Upper lobe of left lung (tissue), 6 donors: ENCODE data around the gene RBM20. TPM values are rescaled to one million over a fixed set of nuclear protein-coding genes. Genes with fewer than 3 reads are reported as not detected.

ENCODE experiments used
- ATAC-seq, 2 donors: fragments of 200-7000 bp; cut with Tn5 transposase; one replicate each; pipeline ENCODE4 v1.9.1; 2022; ENCODE audit warnings: mild to moderate bottlenecking in 2 of 2, moderate library complexity in 2 of 2; ENCODE audit not compliant: low FRiP score in 2 of 2
- DNase-seq, 2 donors: peaks; one replicate each; pipeline ENCODE4 v3.0.0-alpha.2; 2019 to 2020
- H3K27ac ChIP-seq, 4 donors: fragments of 200-600 bp; sonication (generic); one replicate each; pipeline ENCODE4 v1.5.1; 2016 to 2019
- H3K27me3 ChIP-seq, 4 donors: fragments of 200-600 bp; sonication (generic); one replicate each; pipeline ENCODE4 v1.5.1; 2017 to 2019
- H3K36me3 ChIP-seq, 4 donors: fragments of 200-600 bp; sonication (generic); one replicate each; pipeline ENCODE4 v1.5.1; 2016 to 2019
- H3K4me1 ChIP-seq, 4 donors: fragments of 200-600 bp; sonication (generic); one replicate each; pipeline ENCODE4 v1.5.1; 2018 to 2019
- H3K4me3 ChIP-seq, 4 donors: fragments of 200-600 bp; sonication (generic); one replicate each; pipeline ENCODE4 v1.5.1; 2017 to 2019; ENCODE audit warnings: mild to moderate bottlenecking in 2 of 4, moderate library complexity in 1 of 4
- H3K9me3 ChIP-seq, 4 donors: fragments of 200-600 bp; sonication (generic); one replicate each; pipeline ENCODE4 v1.5.1; 2018 to 2019
- EP300 ChIP-seq, 4 donors: sonication (generic); formaldehyde crosslinking; IDR thresholded peaks; one replicate each; pipeline ENCODE4 v1.5.1; 2017; ENCODE audit warnings: antibody characterized with exemption in 4 of 4, control low read depth in 2 of 4
- POLR2A ChIP-seq, 4 donors: fragments of 450-650 bp; IDR thresholded peaks; one replicate each; pipeline ENCODE4 v1.5.1; 2016 to 2017; ENCODE audit warnings: antibody characterized with exemption in 4 of 4, mild to moderate bottlenecking in 2 of 4
- POLR2AphosphoS5 ChIP-seq, 2 donors: sonication (generic); formaldehyde crosslinking; IDR thresholded peaks; one replicate each; pipeline ENCODE4 v1.5.1; 2017; ENCODE audit warnings: antibody characterized with exemption in 2 of 2
- WGBS, 2 donors: methylation state at CpG; one replicate each; pipeline ENCODE4 v1.1.5; 2017 to 2018; 5-methylcytosine and 5-hydroxymethylcytosine counted together
- total RNA-seq, 6 donors: library from RNA; depleted of rRNA in 4 of 6; stranded (reverse); fragments of >200 nt in 4 of 6; gene quantifications; one replicate each; pipeline versions ENCODE4 v1.1.0 to v1.2.1, GENCODE V29; 2016 to 2021
- TF ChIP-seq, protein P1 (sequence below), 6 experiments: fragments of 450-650 bp in 4 of 6; fragments of 200-600 bp in 2 of 6; sonication (generic) in 2 of 6; IDR thresholded peaks; one replicate each; pipeline ENCODE4 v1.5.1; 2016 to 2019; ENCODE audit warnings: antibody characterized with exemption in 6 of 6
- donor health status: DM: no; HTN: no; CAD: no; lungs with moderate emphysema.
- donor health status: DM: no; HTN: yes; CAD: no; lungs with severe emphysema.

The RBM20 gene
- total RNA-seq, 6 donors from 2014 or later = 0.11 to 7.5 (median 1.5) TPM

DNA sequence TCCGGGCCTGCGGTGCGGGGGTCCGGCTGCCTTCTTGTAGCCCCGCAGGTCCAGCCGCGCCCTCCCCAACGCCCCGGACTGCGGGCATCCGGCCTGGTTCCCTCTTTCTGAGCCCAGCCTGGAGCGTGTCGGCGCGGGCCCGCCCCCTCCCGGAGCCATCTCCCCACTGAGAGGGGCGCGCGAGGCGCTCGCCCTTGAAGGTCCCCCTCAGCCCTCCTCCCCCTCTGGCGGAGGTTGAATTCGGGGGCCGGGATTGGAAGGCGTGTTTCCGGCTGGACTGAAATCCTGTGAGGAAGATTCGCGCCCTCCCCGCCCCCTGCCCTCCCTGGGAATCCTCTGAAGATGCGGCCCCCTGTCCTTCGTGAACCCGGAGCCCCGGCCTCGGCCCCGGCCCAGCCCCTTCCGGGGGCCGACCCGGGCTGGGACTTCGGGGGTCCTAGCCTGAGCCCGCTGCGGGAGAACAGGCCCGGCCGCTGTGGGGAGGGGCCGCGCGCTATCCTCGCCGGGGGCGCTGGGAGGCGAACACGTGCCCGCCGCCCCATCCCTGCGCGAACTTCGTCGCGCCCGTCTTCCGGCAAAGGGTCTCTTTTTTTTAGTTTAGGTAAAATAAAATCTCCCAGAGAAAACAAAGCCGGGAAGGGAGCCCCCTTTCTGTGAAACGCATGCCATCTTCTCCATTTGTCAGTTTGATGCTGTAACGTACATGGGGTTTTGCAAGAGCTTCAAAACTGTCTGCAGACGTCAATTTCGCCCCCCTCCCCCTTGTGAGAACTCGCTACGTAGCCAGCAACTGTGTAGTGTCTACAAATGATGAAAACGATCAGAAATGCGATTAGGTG is 228.2 kb downstream of the RBM20 start:
- ATAC-seq (peak; percentile 84 to 90), DNase-seq (peak; percentile 73 to 95)
- H3K4me3 ChIP-seq = peak overlapping the region; percentile 66 to 94 (median 86)
- no peaks in the 10 kb centered on the region for H3K9me3 ChIP-seq
- H3K4me1 ChIP-seq = peaks cover 11 to 30% (median 16%) of the 10 kb centered on the region in 4 donors
- peaks cover 0 to 9% (median 0%) of the 10 kb centered on the region in 4 donors for H3K36me3 ChIP-seq
- H3K27ac ChIP-seq = peak overlapping the region; percentile 92 to 100 (median 98)
- WGBS, 2 donors = 0 to 1% methylated on average over 26 to 53 of the region's 70 CpGs
- TF ChIP-seq POLR2AphosphoS5 (IDR thresholded peaks at IDR 0.05) (peak in 1 of 2 donors; percentile 35), POLR2A (IDR thresholded peaks at IDR 0.05) (peak in 2 of 4 donors; percentile 13 to 56), EP300 (IDR thresholded peaks at IDR 0.05) (no peak)
- TF ChIP-seq, protein P1, sequence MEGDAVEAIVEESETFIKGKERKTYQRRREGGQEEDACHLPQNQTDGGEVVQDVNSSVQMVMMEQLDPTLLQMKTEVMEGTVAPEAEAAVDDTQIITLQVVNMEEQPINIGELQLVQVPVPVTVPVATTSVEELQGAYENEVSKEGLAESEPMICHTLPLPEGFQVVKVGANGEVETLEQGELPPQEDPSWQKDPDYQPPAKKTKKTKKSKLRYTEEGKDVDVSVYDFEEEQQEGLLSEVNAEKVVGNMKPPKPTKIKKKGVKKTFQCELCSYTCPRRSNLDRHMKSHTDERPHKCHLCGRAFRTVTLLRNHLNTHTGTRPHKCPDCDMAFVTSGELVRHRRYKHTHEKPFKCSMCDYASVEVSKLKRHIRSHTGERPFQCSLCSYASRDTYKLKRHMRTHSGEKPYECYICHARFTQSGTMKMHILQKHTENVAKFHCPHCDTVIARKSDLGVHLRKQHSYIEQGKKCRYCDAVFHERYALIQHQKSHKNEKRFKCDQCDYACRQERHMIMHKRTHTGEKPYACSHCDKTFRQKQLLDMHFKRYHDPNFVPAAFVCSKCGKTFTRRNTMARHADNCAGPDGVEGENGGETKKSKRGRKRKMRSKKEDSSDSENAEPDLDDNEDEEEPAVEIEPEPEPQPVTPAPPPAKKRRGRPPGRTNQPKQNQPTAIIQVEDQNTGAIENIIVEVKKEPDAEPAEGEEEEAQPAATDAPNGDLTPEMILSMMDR (IDR thresholded peaks at IDR 0.05) = no peak
- H3K27me3 ChIP-seq = no peaks in the 10 kb centered on the region

DNA sequence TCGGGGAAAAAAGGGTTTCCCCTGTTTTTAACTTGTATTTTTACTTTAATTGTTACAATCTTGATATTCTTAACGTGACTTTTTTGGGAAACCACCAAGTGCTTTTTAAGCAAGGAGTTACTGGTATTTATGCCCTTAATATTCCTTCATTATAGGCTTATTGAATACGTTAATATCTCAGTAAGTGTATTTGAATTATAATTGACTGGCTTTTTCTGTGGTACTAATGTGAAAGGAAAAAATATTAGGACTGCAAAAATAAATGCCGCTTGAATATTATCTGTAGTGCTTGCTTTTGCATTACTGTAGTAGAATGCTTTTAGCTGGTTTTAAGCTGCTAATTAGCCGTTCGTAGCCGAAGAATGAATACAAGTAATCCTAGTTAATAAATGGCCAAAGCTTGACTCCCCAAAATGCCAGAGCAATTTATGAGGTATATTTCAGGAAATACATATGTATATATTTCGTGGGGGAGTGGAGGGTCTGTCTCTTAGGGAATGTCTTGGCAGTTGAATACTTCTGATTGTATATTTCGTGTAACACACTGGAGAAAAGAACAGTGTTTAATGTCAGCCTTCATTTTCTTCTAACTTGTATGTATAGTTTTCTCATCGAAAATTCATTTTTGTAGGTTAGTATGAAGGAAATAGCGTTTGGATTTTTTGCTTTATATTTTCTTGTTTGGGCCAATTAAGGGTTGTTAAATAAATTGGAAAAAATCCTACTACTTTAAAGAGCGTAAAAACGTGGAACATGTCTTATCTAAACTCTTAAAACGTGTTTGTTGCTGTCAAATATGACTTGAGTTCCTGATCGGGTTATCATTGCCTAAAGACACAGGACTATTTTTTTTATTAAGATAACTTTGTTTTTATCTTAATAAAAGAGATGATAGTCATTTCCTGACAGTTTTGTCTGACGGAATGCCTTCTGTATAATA is 229.1 kb downstream of the RBM20 start:
- WGBS, 2 donors = 4% methylated on average over 16 of the region's 16 CpGs
- no peaks in the 10 kb centered on the region for H3K9me3 ChIP-seq
- H3K36me3 ChIP-seq = peaks cover 0 to 9% (median 0%) of the 10 kb centered on the region in 4 donors
- DNase-seq = no peak
- peaks cover 8 to 21% (median 15%) of the 10 kb centered on the region in 4 donors for H3K4me1 ChIP-seq
- no peaks in the 10 kb centered on the region for H3K27me3 ChIP-seq
- H3K4me3 ChIP-seq = peak overlapping the region; percentile 66 to 94 (median 86)
- no peak for ATAC-seq
- peak overlapping the region; percentile 92 to 100 (median 98) for H3K27ac ChIP-seq
- TF ChIP-seq POLR2A (IDR thresholded peaks at IDR 0.05) = peak in 1 of 4 donors; percentile 14
- TF ChIP-seq, protein P1 (IDR thresholded peaks at IDR 0.05) = no peak

DNA sequence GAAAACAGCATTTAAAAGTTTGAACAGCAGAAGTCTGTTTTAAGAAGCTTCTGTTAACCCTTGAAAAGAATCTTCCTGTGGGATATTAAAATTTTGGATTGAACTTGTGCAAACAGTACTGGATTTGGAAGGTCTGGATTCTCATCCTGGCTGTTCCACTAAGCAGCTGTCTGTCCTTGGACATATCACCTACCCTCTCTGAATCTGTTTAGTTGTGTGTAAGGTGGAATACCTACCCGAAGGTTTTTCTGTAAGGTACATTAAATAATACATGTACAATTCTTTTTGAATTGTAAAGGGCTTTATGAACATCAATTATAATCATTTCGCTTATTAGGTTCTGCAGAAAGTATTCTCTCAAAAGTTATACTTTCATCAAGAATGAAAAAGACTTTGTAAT is 229.8 kb downstream of the RBM20 start:
- Histone ChIP-seq H3K27ac (peak overlapping the region in 1 of 4 donors; percentile 98), H3K4me3 (peak overlapping the region in 3 of 4 donors; percentile 66 to 94 (median 93)), H3K36me3 (peaks cover 0 to 9% (median 0%) of the 10 kb centered on the region in 4 donors), H3K27me3 (no peaks in the 10 kb centered on the region), H3K4me1 (peaks cover 7 to 19% (median 15%) of the 10 kb centered on the region in 4 donors), H3K9me3 (no peaks in the 10 kb centered on the region)
- ATAC-seq (no peak), DNase-seq (no peak)
- TF ChIP-seq POLR2A (IDR thresholded peaks at IDR 0.05) (no peak), POLR2AphosphoS5 (IDR thresholded peaks at IDR 0.05) (no peak), EP300 (IDR thresholded peaks at IDR 0.05) (no peak)
- TF ChIP-seq, protein P1 (IDR thresholded peaks at IDR 0.05) = no peak
- WGBS, 2 donors = 62 to 69% methylated on average over 2 of the region's 2 CpGs

DNA sequence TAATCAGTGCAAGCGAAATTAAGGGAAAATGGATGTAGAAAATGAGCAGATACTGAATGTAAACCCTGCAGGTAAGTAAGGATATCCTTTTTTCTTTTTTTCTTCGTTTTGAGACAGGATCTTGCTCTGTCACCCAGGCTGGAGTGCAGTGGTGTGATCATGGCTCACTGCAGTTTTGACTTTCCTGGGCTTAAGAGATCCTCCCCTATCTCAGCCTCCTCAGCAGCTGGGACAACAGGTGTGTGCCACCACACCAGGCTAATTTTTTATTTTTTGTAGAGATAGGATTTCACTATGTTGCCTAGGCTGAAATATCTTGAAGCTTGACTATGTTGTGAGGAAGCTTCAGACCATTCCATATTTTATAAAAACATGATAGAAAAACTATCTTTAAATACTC is 231.9 kb downstream of the RBM20 start:
- DNase-seq (no peak), ATAC-seq (no peak)
- Histone ChIP-seq H3K36me3 (peaks cover 0 to 9% (median 0%) of the 10 kb centered on the region in 4 donors), H3K4me1 (peaks cover 4 to 16% (median 10%) of the 10 kb centered on the region in 4 donors), H3K27ac (no peak overlapping the region), H3K27me3 (no peaks in the 10 kb centered on the region), H3K4me3 (no peak overlapping the region), H3K9me3 (no peaks in the 10 kb centered on the region)
- WGBS, 2 donors = 75 to 79% methylated on average over 2 of the region's 2 CpGs
- TF ChIP-seq EP300 (IDR thresholded peaks at IDR 0.05) = no peak
- TF ChIP-seq, protein P1 (IDR thresholded peaks at IDR 0.05) = no peak
- TF ChIP-seq POLR2A (IDR thresholded peaks at IDR 0.05) = no peak
- no peak for TF ChIP-seq POLR2AphosphoS5 (IDR thresholded peaks at IDR 0.05)
